ENCODE data around the gene EPG5.

The EPG5 gene

DNA sequence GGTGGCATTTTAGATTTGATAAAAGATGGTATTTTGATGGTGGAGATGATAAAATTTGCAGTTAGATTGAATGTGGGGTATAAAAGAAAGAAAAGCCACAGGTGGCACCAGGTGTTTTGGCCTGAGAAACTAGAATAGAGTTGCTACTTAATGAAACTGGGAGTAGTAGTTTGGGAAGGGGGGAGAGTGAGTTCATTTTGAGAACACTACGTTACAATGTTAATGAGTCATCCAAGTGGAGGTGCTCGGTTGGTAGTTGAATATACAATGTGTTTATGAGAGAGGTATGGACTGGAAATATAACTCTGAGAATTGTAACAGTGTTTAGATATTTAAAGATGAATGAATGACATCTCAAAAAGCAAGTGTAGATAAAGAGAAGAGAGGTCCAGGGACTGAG, 26.4 kb downstream of the EPG5 start:
- DNase-seq (ENCODE audit: low read depth), result no peak
- TF ChIP-seq, protein P1, sequence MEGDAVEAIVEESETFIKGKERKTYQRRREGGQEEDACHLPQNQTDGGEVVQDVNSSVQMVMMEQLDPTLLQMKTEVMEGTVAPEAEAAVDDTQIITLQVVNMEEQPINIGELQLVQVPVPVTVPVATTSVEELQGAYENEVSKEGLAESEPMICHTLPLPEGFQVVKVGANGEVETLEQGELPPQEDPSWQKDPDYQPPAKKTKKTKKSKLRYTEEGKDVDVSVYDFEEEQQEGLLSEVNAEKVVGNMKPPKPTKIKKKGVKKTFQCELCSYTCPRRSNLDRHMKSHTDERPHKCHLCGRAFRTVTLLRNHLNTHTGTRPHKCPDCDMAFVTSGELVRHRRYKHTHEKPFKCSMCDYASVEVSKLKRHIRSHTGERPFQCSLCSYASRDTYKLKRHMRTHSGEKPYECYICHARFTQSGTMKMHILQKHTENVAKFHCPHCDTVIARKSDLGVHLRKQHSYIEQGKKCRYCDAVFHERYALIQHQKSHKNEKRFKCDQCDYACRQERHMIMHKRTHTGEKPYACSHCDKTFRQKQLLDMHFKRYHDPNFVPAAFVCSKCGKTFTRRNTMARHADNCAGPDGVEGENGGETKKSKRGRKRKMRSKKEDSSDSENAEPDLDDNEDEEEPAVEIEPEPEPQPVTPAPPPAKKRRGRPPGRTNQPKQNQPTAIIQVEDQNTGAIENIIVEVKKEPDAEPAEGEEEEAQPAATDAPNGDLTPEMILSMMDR (conservative IDR thresholded peaks at IDR 0.05; ENCODE audit: low read depth, low read length), result no peak
- H3K4me3 ChIP-seq (ENCODE audit: low read length), result no peak overlapping the region

DNA sequence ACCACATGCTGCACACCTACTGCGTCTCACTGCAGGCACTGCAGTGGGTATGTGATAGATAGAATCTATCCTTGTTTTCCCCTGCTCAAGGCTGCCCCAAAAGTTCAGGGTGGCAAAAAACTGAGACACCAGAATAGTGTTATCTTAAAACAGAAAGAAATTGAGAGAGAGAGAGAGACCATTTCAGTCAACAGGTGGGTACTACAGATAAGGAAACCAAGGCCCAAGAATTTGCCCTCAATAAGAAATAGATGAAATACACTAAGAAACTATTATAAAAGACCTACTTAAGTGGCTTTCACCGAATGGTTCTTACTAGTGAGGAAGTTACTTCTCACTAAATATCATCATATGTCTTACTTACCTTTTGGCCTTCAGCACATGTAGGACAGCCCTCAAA, 27.9 kb downstream of the EPG5 start:
- no peak overlapping the region for H3K4me3 ChIP-seq (ENCODE audit: low read length)
- TF ChIP-seq, protein P1 (conservative IDR thresholded peaks at IDR 0.05; ENCODE audit: low read depth, low read length), result no peak
- DNase-seq (ENCODE audit: low read depth), result no peak

DNA sequence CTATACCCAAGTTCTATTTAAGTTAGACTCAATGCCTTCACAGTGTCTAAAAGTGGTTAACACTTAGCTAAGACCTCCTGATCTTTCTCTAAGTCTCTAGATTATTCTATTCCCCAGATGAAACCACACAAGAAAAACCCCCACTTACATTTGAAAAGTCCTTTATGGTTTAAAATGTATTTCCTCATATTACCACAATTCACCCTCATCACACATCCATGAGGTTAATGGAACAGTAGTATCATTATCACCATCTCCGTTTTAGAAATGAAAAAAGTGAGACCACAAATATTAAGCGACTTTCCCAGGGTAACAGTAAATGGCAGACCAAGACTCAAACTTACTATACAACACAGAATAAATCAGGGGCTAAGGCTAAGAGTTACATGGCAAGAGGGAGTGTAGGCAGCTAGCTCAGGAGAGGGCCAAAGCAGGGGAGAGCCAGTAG, 28.6 kb downstream of the EPG5 start:
- DNase-seq (ENCODE audit: low read depth), result no peak
- TF ChIP-seq, protein P1 (conservative IDR thresholded peaks at IDR 0.05; ENCODE audit: low read depth, low read length), result no peak

DNA sequence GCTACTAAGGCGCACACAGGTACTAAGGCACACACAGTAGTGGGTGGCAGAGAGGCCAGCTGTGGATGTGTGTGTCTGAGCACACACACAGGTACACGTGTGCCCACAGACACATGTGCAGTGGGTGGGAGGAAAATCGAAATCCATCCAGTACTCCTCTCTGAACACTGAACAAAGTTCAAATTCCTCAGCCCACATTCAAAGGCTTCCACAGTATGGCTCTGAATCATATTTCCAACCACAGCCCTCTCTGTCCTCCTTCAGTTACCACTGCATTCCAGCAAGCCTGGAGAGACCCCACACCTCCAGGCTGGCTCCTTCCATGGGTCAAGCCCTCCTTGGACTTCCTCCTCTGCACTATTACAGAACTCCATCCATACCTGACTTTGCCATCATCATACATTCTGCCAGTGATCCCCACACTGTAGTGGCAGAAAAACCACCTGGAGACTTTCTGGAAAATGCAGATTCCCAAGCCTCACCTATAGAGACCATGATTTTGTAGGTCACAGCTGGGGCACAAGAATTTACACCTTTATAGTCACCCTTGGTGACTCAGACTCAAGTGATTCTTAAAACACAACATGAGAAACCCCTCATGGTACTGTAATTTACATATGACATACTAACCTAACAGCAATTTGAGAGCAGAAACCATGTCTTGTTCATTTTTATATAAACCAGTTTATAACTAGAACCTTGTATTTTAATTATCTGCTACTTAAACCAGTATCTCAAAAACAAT, 31.4 kb downstream of the EPG5 start:
- TF ChIP-seq, protein P1 (conservative IDR thresholded peaks at IDR 0.05; ENCODE audit: low read depth, low read length), result no peak
- H3K4me3 ChIP-seq (ENCODE audit: low read length), result no peak overlapping the region
- DNase-seq (ENCODE audit: low read depth), result no peak

More for the DNA sequence above, 28.6 kb downstream of the EPG5 start:
- H3K4me3 ChIP-seq (ENCODE audit: low read length), result no peak overlapping the region

DNA sequence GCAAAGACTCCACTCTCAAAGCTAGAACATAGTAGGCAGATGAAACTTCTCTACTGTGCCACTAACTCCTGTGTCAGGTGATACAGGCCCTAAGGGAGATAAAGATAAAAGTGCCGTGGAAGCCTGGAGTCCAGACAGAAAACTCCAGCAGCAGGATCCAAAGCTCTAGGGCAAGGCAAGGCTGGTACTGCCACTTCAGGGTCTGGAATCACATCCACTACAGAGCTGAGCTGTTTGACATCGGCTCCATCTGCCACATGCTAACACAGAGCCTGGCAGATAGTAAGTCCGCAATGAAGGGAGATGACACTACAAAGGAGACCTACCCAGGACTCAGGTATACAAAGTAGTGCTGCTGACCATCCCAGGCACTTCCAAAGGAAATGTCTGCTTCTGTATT, 34.4 kb downstream of the EPG5 start:
- no peak for DNase-seq (ENCODE audit: low read depth)
- H3K4me3 ChIP-seq (ENCODE audit: low read length), result no peak overlapping the region
- TF ChIP-seq, protein P1 (conservative IDR thresholded peaks at IDR 0.05; ENCODE audit: low read depth, low read length), result no peak

DNA sequence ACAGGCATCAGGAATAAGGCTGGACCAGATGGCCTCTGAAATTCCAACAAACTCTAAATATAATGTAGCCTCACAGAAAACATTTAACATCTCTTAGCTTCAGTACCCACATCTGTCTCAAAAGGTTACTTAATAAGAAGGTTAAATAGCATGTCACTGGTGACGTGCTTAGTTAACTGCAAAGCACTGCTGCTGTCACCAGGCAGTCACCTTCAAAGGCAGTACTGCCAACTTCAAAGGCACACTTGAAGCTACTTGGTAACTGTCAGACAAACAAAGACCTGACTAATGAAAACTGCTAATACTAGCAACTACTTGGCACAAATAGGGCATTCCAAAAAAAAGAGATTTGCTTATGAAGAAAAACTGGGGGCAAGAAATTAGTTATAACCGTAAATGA, 36.2 kb downstream of the EPG5 start:
- TF ChIP-seq, protein P1 (conservative IDR thresholded peaks at IDR 0.05; ENCODE audit: low read depth, low read length), result no peak
- DNase-seq (ENCODE audit: low read depth), result no peak
- no peak overlapping the region for H3K4me3 ChIP-seq (ENCODE audit: low read length)

DNA sequence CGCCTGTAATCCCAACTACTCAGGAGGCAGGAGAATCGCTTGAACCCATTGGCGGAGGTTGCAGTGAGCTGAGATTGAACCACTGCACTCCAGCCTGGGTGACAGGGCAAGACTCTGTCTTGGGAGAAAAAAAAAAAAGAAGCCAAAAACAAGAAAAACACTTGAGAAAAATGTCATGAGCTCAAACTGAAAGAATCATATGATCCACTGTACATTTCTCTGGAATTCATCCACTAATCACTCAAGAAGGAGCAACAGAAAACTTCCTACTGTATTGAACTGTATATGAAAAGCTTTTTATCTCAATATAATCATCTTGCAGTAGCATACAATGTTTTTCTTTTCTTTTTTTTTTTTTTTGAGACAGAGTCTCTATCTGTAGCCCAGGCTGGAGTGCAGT, 40.4 kb downstream of the EPG5 start:
- no peak for DNase-seq (ENCODE audit: low read depth)
- TF ChIP-seq, protein P1 (conservative IDR thresholded peaks at IDR 0.05; ENCODE audit: low read depth, low read length), result no peak
- no peak overlapping the region for H3K4me3 ChIP-seq (ENCODE audit: low read length)
